ENCODE results near the gene TEAD4. TPM values are rescaled to one million over a fixed set of nuclear protein-coding genes. Genes with fewer than 3 reads are reported as not detected.

TEAD4 gene
- total and polyA plus RNA-seq, 2 experiments from 2014 or later: 68.1 to 145 TPM

DNA sequence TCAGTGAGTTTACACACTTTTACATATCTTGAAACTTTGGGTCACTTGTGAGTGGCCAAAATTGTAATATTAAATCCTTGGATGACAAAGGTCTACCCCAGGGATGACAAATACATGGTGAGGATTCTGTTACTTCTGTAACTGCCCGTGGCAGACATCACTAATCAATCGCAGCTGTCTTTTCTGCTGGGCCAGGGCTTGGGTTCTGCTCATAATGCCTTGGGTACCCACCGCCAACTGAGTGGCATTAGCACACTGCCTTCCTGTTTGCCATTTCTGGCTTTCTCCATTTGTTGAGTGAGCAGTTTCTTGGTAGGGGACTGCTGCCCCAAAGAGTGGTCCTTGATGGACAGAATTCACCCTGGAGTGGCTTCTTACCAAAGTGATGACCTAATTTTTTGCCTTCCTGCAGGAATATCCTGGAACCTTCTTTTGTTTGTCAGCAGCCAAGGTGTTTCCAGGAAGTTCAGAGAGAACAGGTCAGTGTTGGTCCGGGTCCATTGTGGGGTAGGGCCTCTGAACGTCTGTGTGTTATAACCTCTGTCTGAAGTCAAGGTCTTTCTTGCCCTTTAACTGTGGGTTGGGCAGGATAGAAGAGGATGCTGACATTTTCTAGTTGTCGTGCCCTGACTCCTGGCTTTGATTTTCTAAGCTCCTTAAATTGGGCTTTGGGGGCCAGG lies 124.2 kb downstream of the TEAD4 start (continued):
- no peak for TF ChIP-seq ZNF462 (CRISPR knock-in tag; IDR thresholded peaks at IDR 0.05)
- no peak for TF ChIP-seq ZNF114 (CRISPR knock-in tag; IDR thresholded peaks at IDR 0.05)
- TF ChIP-seq POLR2AphosphoS5 (IDR thresholded peaks at IDR 0.05; ENCODE audit: low read depth): no peak
- TF ChIP-seq ZNF331 (CRISPR knock-in tag; IDR thresholded peaks at IDR 0.05; ENCODE audit: low read depth): no peak
- no peak for TF ChIP-seq NANOG (IDR thresholded peaks at IDR 0.05; ENCODE audit: borderline replicate concordance)
- no peak for TF ChIP-seq EZH2phosphoT487 (IDR thresholded peaks at IDR 0.05; ENCODE audit: unreplicated experiment)
- TF ChIP-seq STAT1 (IDR thresholded peaks at IDR 0.05; ENCODE audit: unreplicated experiment): no peak

GRCh38 chr12:3083921-3084347 lies 124.7 kb downstream of the TEAD4 start:
- 0 out of 2 replicates have a peak overlapping the region, but pooled peaks have one; percentile 43 for H3K27ac Mint-ChIP-seq
- H3K36me3 Mint-ChIP-seq (ENCODE audit: low read depth): peaks cover 13% of the 10 kb centered on the region
- H3K27me3 Mint-ChIP-seq (ENCODE audit: insufficient read depth, low read depth, poor library complexity): peaks cover 23% of the 10 kb centered on the region
- Histone ChIP-seq H3K27ac (ENCODE audit: low read depth) (peak overlapping the region; percentile 87), H3K36me3 (ENCODE audit: insufficient read depth) (no peaks in the 10 kb centered on the region; the same call in 1 of the 2 replicates), H2AFZ (no peak overlapping the region), H3K4me3 (no peak overlapping the region), H3K4me2 (peak overlapping the region; percentile 63), H3F3A (replicated peaks; ENCODE audit: low read depth) (0 out of 2 replicates have a peak, but pooled peaks cover 9% of the 10 kb centered on the region), H3K9me2 (ENCODE audit: insufficient read depth) (no peaks in the 10 kb centered on the region), H3K27me3 (ENCODE audit: insufficient read depth) (no peaks in the 10 kb centered on the region), H3K79me2 (replicated peaks; ENCODE audit: insufficient read depth) (peaks cover 4% of the 10 kb centered on the region), H4K20me1 (replicated peaks; ENCODE audit: insufficient read depth) (peaks cover 10% of the 10 kb centered on the region; the same call in 1 of the 2 replicates), H3K4me1 (ENCODE audit: insufficient read depth) (peaks cover 19% of the 10 kb centered on the region)
- peaks cover 31% of the 10 kb centered on the region for H3K4me1 Mint-ChIP-seq
- DNase-seq (ENCODE audit: low spot score) (no peak), ATAC-seq (peak; percentile 35)
- peaks cover 3% of the 10 kb centered on the region; the same call in 2 of the 3 replicates for H3K9me3 Mint-ChIP-seq
- peak overlapping the region; percentile 53; the same call in 1 of the 3 replicates for H3K4me3 Mint-ChIP-seq
- TF ChIP-seq REST (IDR thresholded peaks at IDR 0.05; ENCODE audit: unreplicated experiment) (no peak), EZH2phosphoT487 (IDR thresholded peaks at IDR 0.05; ENCODE audit: unreplicated experiment) (no peak), CTCF (conservative IDR thresholded peaks at IDR 0.05; ENCODE audit: low read depth in 2 of 2) (no peak), CREB1 (CRISPR knock-in tag; IDR thresholded peaks at IDR 0.05; ENCODE audit: low read depth) (no peak), STAT1 (IDR thresholded peaks at IDR 0.05; ENCODE audit: unreplicated experiment) (no peak), POLR2AphosphoS5 (IDR thresholded peaks at IDR 0.05; ENCODE audit: low read depth) (no peak), NANOG (IDR thresholded peaks at IDR 0.05; ENCODE audit: borderline replicate concordance) (no peak)
